ENCODE results near the gene BACE1. TPM values are rescaled to one million over a fixed set of nuclear protein-coding genes. Genes with fewer than 3 reads are reported as not detected.

Gene BACE1
- total and polyA plus RNA-seq, 10 of the 15 experiments (the other 5 are each of a cell fraction or from before 2014, with no cell fraction given) = 0.07 to 1.6 (median 0.32) TPM

- FAIRE-seq (no peak), ATAC-seq (no peak), DNase-seq (ENCODE audit: low read depth, low spot score) (no peak)
- H3K36me3 ChIP-seq (ENCODE audit: control insufficient read depth in 2 of 2, insufficient read depth in 2 of 2, low read length in 1 of 2) = peaks cover 4 to 13% of the 10 kb centered on the region in 2 experiments; a peak in 3 of 4 replicates
- TF ChIP-seq PAX8 (IDR thresholded peaks at IDR 0.05) (no peak), EZH2 (IDR thresholded peaks at IDR 0.05; ENCODE audit: borderline replicate concordance, control insufficient read depth, low read depth, low read length) (no peak), BCL11A (IDR thresholded peaks at IDR 0.05; ENCODE audit: low read depth, low read length) (no peak), NR2C1 (IDR thresholded peaks at IDR 0.05) (no peak), STAT3 (IDR thresholded peaks at IDR 0.05; ENCODE audit: low read depth, low read length) (no peak), ZNF207 (IDR thresholded peaks at IDR 0.05; ENCODE audit: borderline replicate concordance) (no peak), MXI1 (IDR thresholded peaks at IDR 0.05; ENCODE audit: low read depth, low read length) (no peak), PBX3 (IDR thresholded peaks at IDR 0.05; ENCODE audit: insufficient replicate concordance, low read depth, low read length) (no peak), MYC (IDR thresholded peaks at IDR 0.05; ENCODE audit: insufficient read depth, insufficient read length, insufficient replicate concordance, low read length, severe bottlenecking) (no peak), EED (IDR thresholded peaks at IDR 0.05; ENCODE audit: low read depth) (no peak), ELK1 (IDR thresholded peaks at IDR 0.05; ENCODE audit: low read depth, low read length) (no peak), CHD1 (IDR thresholded peaks at IDR 0.05; ENCODE audit: low read depth, low read length) (no peak), ZNF687 (IDR thresholded peaks at IDR 0.05) (no peak), ETV6 (conservative IDR thresholded peaks at IDR 0.05 in 1 of 2, IDR thresholded peaks at IDR 0.05 in 1 of 2; ENCODE audit: borderline replicate concordance in 1 of 2, low read depth in 1 of 2) (no peak), SP1 (IDR thresholded peaks at IDR 0.05; ENCODE audit: low read depth, low read length) (no peak), ZNF217 (IDR thresholded peaks at IDR 0.05) (no peak), KLF5 (IDR thresholded peaks at IDR 0.05; ENCODE audit: partially characterized antibody) (no peak), CBX3 (IDR thresholded peaks at IDR 0.05; ENCODE audit: borderline replicate concordance, low read depth) (no peak), NBN (IDR thresholded peaks at IDR 0.05) (no peak)
- H4K20me1 ChIP-seq (ENCODE audit: control insufficient read depth, insufficient read depth) = no peaks in the 10 kb centered on the region
- CTCF ChIA-PET = interaction anchor here (1.5 kb wide), 1 partner anchor 148 kb away, joined by 3 read pairs; no protein-coding TSS in a partner anchor
- no peaks in the 10 kb centered on the region for H3K79me2 ChIP-seq (ENCODE audit: control insufficient read depth, insufficient read depth, low read length)
- no TSS peak for BruUV-seq (replicated peaks)
- no peak overlapping the region for H3K9ac ChIP-seq (ENCODE audit: control insufficient read depth, insufficient read depth, low read length)
- H3K4me1 ChIP-seq (ENCODE audit: control insufficient read depth, insufficient read depth, low read length) = no peaks in the 10 kb centered on the region
- WGBS (ENCODE audit: insufficient coverage, insufficient replicate concordance, low lambda C conversion rate, missing lambda C conversion rate) = 94% methylated on average over 2 of the region's 2 CpGs
- no peak overlapping the region for H2AFZ ChIP-seq (ENCODE audit: control insufficient read depth, low read depth, low read length)
- POLR2A ChIA-PET = no interaction called here
- intact Hi-C loops (cut with micrococcal nuclease; ENCODE audit: unreplicated experiment) = no loop called here
- no peaks in the 10 kb centered on the region for H3K27me3 ChIP-seq (replicated peaks in 1 of 2; ENCODE audit: control insufficient read depth in 2 of 2, insufficient read depth in 2 of 2, low read length in 1 of 2)
- SMC1A ChIA-PET (ENCODE audit: uncharacterized antibody, unreplicated experiment) = no interaction called here
- in situ Hi-C loops (cut with MboI) = no loop called here
- H3K9me3 ChIP-seq (replicated peaks; ENCODE audit: control insufficient read depth, insufficient read depth, low read length) = no peaks in the 10 kb centered on the region
- no peak overlapping the region for H3K27ac ChIP-seq (ENCODE audit: control insufficient read depth, insufficient read depth)
- RAD21 ChIA-PET (ENCODE audit: unreplicated experiment) = no interaction called here
- no peak overlapping the region for H3K4me3 ChIP-seq
- no peak overlapping the region for H3K4me2 ChIP-seq (ENCODE audit: control insufficient read depth, insufficient read depth)
Observed at GRCh38 chr11:117278347-117278746, 37.7 kb downstream of the BACE1 start.

All from GM12878 (cell line).